ENCODE data around the gene HEMGN. TPM values are rescaled to one million over a fixed set of nuclear protein-coding genes. Genes with fewer than 3 reads are reported as not detected.

The HEMGN gene
- total RNA-seq, 2 donors from 2014 or later: 0.22 TPM; not detected in 1

- no peaks in the 10 kb centered on the region for H3K27me3 ChIP-seq
- no peak overlapping the region for H3K4me3 ChIP-seq
- intact Hi-C loops (cut with DNase I): no loop called here
Observed at GRCh38 chr9:97970165-97970564, 32.2 kb upstream of the HEMGN start.

GRCh38 chr9:97969014-97969413 lies 31.0 kb upstream of the HEMGN start:
- Histone ChIP-seq H3K27me3 (no peaks in the 10 kb centered on the region), H3K9ac (ENCODE audit: low read depth in 2 of 2, low read length in 2 of 2) (no peak overlapping the region), H3K27ac (no peak overlapping the region), H3K36me3 (no peaks in the 10 kb centered on the region), H3K4me3 (no peak overlapping the region), H3K9me3 (no peaks in the 10 kb centered on the region), H3K4me1 (no peaks in the 10 kb centered on the region)
- intact Hi-C loops (cut with DNase I): no loop called here
- no peak for DNase-seq
- TF ChIP-seq CTCF (IDR thresholded peaks at IDR 0.05): no peak

More at GRCh38 chr9:97970165-97970564, 32.2 kb upstream of the HEMGN start:
- Histone ChIP-seq H3K9ac (ENCODE audit: low read depth in 2 of 2, low read length in 2 of 2) (no peak overlapping the region), H3K9me3 (no peaks in the 10 kb centered on the region), H3K27ac (no peak overlapping the region), H3K4me1 (no peaks in the 10 kb centered on the region), H3K36me3 (no peaks in the 10 kb centered on the region)
- no peak for DNase-seq
- TF ChIP-seq CTCF (IDR thresholded peaks at IDR 0.05): no peak

- H3K9ac ChIP-seq (ENCODE audit: low read depth in 2 of 2, low read length in 2 of 2): no peak overlapping the region
- H3K27me3 ChIP-seq: no peaks in the 10 kb centered on the region
- no peak overlapping the region for H3K4me3 ChIP-seq
- no peak for DNase-seq
- no peaks in the 10 kb centered on the region for H3K36me3 ChIP-seq
- no peaks in the 10 kb centered on the region for H3K9me3 ChIP-seq
- TF ChIP-seq CTCF (IDR thresholded peaks at IDR 0.05): no peak
- no peak overlapping the region for H3K27ac ChIP-seq
- intact Hi-C loops (cut with DNase I): no loop called here
- no peaks in the 10 kb centered on the region for H3K4me1 ChIP-seq
Observed at GRCh38 chr9:97966493-97966892, 28.5 kb upstream of the HEMGN start.

GRCh38 chr9:97964901-97965300 lies 26.9 kb upstream of the HEMGN start:
- no peaks in the 10 kb centered on the region for H3K36me3 ChIP-seq
- intact Hi-C loops (cut with DNase I): no loop called here
- no peak overlapping the region for H3K4me3 ChIP-seq
- TF ChIP-seq CTCF (IDR thresholded peaks at IDR 0.05): no peak
- no peaks in the 10 kb centered on the region for H3K27me3 ChIP-seq
- no peak overlapping the region for H3K9ac ChIP-seq (ENCODE audit: low read depth in 2 of 2, low read length in 2 of 2)
- H3K27ac ChIP-seq: no peak overlapping the region
- no peaks in the 10 kb centered on the region for H3K9me3 ChIP-seq
- DNase-seq: no peak
- no peaks in the 10 kb centered on the region for H3K4me1 ChIP-seq

- H3K4me3 ChIP-seq: no peak overlapping the region
- no peak for TF ChIP-seq CTCF (IDR thresholded peaks at IDR 0.05)
Observed at GRCh38 chr9:97963232-97963631, 25.3 kb upstream of the HEMGN start.

GRCh38 chr9:97962575-97962974 lies 24.6 kb upstream of the HEMGN start:
- no peak for DNase-seq
- Histone ChIP-seq H3K27ac (no peak overlapping the region), H3K9me3 (no peaks in the 10 kb centered on the region), H3K4me3 (no peak overlapping the region), H3K4me1 (no peaks in the 10 kb centered on the region), H3K9ac (ENCODE audit: low read depth in 2 of 2, low read length in 2 of 2) (no peak overlapping the region), H3K36me3 (no peaks in the 10 kb centered on the region), H3K27me3 (no peaks in the 10 kb centered on the region)
- intact Hi-C loops (cut with DNase I): no loop called here
- TF ChIP-seq CTCF (IDR thresholded peaks at IDR 0.05): no peak

More at GRCh38 chr9:97963232-97963631, 25.3 kb upstream of the HEMGN start:
- DNase-seq: no peak
- intact Hi-C loops (cut with DNase I): no loop called here
- H3K9ac ChIP-seq (ENCODE audit: low read depth in 2 of 2, low read length in 2 of 2): no peak overlapping the region
- H3K4me1 ChIP-seq: no peaks in the 10 kb centered on the region
- H3K9me3 ChIP-seq: no peaks in the 10 kb centered on the region
- H3K27ac ChIP-seq: no peak overlapping the region
- H3K27me3 ChIP-seq: no peaks in the 10 kb centered on the region
- no peaks in the 10 kb centered on the region for H3K36me3 ChIP-seq
